Lung (tissue), 12 donors: ENCODE results near the gene PERP. TPM values are rescaled to one million over a fixed set of nuclear protein-coding genes. Genes with fewer than 3 reads are reported as not detected.

Source experiments
- ATAC-seq: fragments of 200-7000 bp; cut with Tn5 transposase; one replicate; pipeline ENCODE4 v1.9.1; 2020; ENCODE audit warnings: moderate number of reproducible peaks; ENCODE audit not compliant: insufficient read depth, low FRiP score
- DNase-seq, 3 donors: peaks; one replicate each; pipeline ENCODE4 v3.0.0-alpha.2; 2013 to 2017
- H3K27ac ChIP-seq, 2 donors: one replicate each; pipeline ENCODE4 v1.5.1; 2013; ENCODE audit warnings: mild to moderate bottlenecking in 2 of 2, moderate library complexity in 2 of 2, control low read depth in 1 of 2, inconsistent platforms in 1 of 2, low read depth in 1 of 2, low read length in 1 of 2
- H3K27me3 ChIP-seq, 3 donors: one replicate each; pipeline ENCODE4 v1.5.1; 2013; ENCODE audit warnings: low read length in 2 of 3; ENCODE audit not compliant: control insufficient read depth in 3 of 3, insufficient read depth in 3 of 3
- H3K36me3 ChIP-seq, 4 donors: one replicate each; pipeline ENCODE4 v1.5.1; 2013; ENCODE audit warnings: low read length in 4 of 4, mild to moderate bottlenecking in 1 of 4, moderate library complexity in 1 of 4; ENCODE audit not compliant: control insufficient read depth in 4 of 4, insufficient read depth in 4 of 4
- H3K4me1 ChIP-seq, 5 donors: one replicate each; pipeline ENCODE4 v1.5.1; 2013; ENCODE audit warnings: low read length in 5 of 5, mild to moderate bottlenecking in 2 of 5, moderate library complexity in 1 of 5; ENCODE audit not compliant: control insufficient read depth in 5 of 5, insufficient read depth in 5 of 5
- H3K4me3 ChIP-seq: one replicate; pipeline ENCODE4 v1.5.1; 2013; ENCODE audit warnings: mild to moderate bottlenecking, control low read depth, moderate library complexity
- H3K9ac ChIP-seq, 2 donors: one replicate each; pipeline ENCODE4 v1.5.1; 2013; ENCODE audit warnings: low read length in 2 of 2, control low read depth in 1 of 2; ENCODE audit not compliant: insufficient read depth in 1 of 2
- H3K9me3 ChIP-seq, 4 donors: one replicate each; pipeline ENCODE4 v1.5.1; 2013; ENCODE audit warnings: low read length in 3 of 4, mild to moderate bottlenecking in 1 of 4, moderate library complexity in 1 of 4; ENCODE audit not compliant: control insufficient read depth in 4 of 4, insufficient read depth in 3 of 4
- WGBS, 2 donors: extraction: QIAGEN DNeasy Blood & Tissue Kit; methylation state at CpG; one replicate each; pipeline ENCODE4 v1.1.7; 2013; 5-methylcytosine and 5-hydroxymethylcytosine counted together
- polyA plus RNA-seq, 2 donors: library from polyadenylated mRNA; stranded (reverse); fragments of 200-250 nt; gene quantifications; one replicate each; pipeline ENCODE4 v1.2.1, GENCODE V29; 2013
- total RNA-seq, 2 donors: library from RNA; depleted of rRNA in 1 of 2; stranded (reverse); fragments of >200 nt in 1 of 2; gene quantifications; one replicate each; pipeline ENCODE4 v1.2.1, GENCODE V29; 2014 to 2021
- TF ChIP-seq, protein P1 (sequence below): IDR thresholded peaks from 2 replicates; pipeline ENCODE4 v1.5.1; 2012; ENCODE audit warnings: mild to moderate bottlenecking; ENCODE audit errors: control extremely low read depth, extremely low read depth
- donor health status: control.
- donor health status: control.
- donor health status: Bipolar disorder and iron deficiency.
- donor health status: healthy.
- donor health status: DM: yes; HTN: yes; CAD: no.

PERP gene
- total and polyA plus RNA-seq, 4 donors: 22.4 to 32.6 (median 27.5) TPM

DNA sequence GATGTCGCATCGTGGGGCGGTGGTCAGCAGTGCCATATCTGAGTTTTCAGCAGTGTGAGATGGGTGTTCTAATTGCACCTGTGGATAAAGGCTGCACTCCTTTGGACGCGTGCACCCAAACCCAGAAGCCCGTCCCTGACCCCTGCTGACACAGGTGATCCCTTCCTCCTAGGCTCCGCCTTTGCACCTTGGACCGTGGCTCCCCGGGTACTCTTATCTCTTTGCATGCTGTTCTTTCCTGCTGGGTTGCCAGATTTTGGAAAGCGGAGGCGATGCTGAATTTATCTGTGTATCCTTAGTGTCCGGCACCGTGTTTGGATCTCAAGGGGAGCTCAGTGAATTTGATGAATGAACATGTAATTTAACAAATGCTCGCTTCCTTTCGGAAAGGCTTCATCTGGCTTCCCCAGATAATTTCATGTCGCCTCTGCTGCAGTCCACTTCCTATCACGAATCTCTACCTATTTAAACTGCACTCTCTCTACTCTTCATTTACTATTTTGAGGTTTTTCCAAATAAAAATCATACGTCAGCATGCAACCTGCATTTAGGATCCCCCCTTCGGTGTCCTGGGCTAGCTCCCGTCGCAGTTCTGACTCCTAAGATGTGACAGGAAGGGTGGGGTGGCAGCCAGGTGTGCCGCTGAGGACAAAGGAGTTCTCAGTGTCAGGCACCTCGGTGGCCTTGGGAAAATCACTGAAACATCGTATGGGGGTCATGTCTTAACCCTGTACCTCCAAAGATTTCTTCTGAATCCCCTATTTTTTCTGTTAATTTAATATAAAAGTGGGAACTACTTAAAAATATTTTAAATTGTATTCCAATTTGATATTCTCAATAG, 753 bp upstream of the PERP start:
- ATAC-seq: peak; percentile 14
- peaks cover 0 to 3% (median 0%) of the 10 kb centered on the region in 4 donors for H3K9me3 ChIP-seq
- peak overlapping the region in 1 of 2 donors; percentile 84 for H3K9ac ChIP-seq
- H3K4me1 ChIP-seq: peaks cover 0 to 5% (median 0%) of the 10 kb centered on the region in 5 donors
- H3K36me3 ChIP-seq: no peaks in the 10 kb centered on the region
- H3K27me3 ChIP-seq: peaks cover 0 to 44% (median 27%) of the 10 kb centered on the region in 3 donors
- H3K4me3 ChIP-seq: peak overlapping the region; percentile 77
- peak; percentile 19 to 21 (median 21) for DNase-seq
- H3K27ac ChIP-seq: peak overlapping the region; percentile 90 to 92
- 6 to 7% methylated on average over 24 of the region's 24 CpGs for WGBS, 2 donors
- TF ChIP-seq, protein P1, sequence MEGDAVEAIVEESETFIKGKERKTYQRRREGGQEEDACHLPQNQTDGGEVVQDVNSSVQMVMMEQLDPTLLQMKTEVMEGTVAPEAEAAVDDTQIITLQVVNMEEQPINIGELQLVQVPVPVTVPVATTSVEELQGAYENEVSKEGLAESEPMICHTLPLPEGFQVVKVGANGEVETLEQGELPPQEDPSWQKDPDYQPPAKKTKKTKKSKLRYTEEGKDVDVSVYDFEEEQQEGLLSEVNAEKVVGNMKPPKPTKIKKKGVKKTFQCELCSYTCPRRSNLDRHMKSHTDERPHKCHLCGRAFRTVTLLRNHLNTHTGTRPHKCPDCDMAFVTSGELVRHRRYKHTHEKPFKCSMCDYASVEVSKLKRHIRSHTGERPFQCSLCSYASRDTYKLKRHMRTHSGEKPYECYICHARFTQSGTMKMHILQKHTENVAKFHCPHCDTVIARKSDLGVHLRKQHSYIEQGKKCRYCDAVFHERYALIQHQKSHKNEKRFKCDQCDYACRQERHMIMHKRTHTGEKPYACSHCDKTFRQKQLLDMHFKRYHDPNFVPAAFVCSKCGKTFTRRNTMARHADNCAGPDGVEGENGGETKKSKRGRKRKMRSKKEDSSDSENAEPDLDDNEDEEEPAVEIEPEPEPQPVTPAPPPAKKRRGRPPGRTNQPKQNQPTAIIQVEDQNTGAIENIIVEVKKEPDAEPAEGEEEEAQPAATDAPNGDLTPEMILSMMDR: no peak

GRCh38 chr6:138106665-138107077, 548 bp downstream of the PERP start:
- DNase-seq: peak in 1 of 3 donors; percentile 47
- Histone ChIP-seq H3K27ac (peak overlapping the region; percentile 92 to 96), H3K4me1 (peaks cover 0 to 5% (median 0%) of the 10 kb centered on the region in 5 donors), H3K9ac (peak overlapping the region; percentile 19 to 84), H3K36me3 (peaks cover 0 to 1% (median 0%) of the 10 kb centered on the region in 4 donors), H3K9me3 (peaks cover 0 to 3% (median 0%) of the 10 kb centered on the region in 4 donors), H3K27me3 (peaks cover 0 to 44% (median 27%) of the 10 kb centered on the region in 3 donors), H3K4me3 (peak overlapping the region; percentile 77)
- 3 to 6% methylated on average over 17 of the region's 17 CpGs for WGBS, 2 donors
- TF ChIP-seq, protein P1: no peak
- ATAC-seq: no peak

GRCh38 chr6:138105880-138106664, 1.1 kb downstream of the PERP start:
- DNase-seq (peak in 2 of 3 donors; percentile 39 to 41), ATAC-seq (no peak)
- H3K4me1 ChIP-seq: peaks cover 0 to 5% (median 0%) of the 10 kb centered on the region in 5 donors
- H3K27ac ChIP-seq: peak overlapping the region; percentile 79 to 83
- H3K9me3 ChIP-seq: peaks cover 0 to 3% (median 0%) of the 10 kb centered on the region in 4 donors
- H3K36me3 ChIP-seq: peaks cover 0 to 1% (median 0%) of the 10 kb centered on the region in 4 donors
- H3K9ac ChIP-seq: peak overlapping the region; percentile 19 to 84
- peak overlapping the region; percentile 8 for H3K4me3 ChIP-seq
- TF ChIP-seq, protein P1: no peak
- 18 to 21% methylated on average over 10 of the region's 10 CpGs for WGBS, 2 donors
- H3K27me3 ChIP-seq: peaks cover 0 to 44% (median 24%) of the 10 kb centered on the region in 3 donors
